T-helper 17 cell (primary cell): Measurements from ENCODE around the gene C1QC. TPM values are rescaled to one million over a fixed set of nuclear protein-coding genes. Genes with fewer than 3 reads are reported as not detected.

Experiments used
- ATAC-seq: fragments of 150-1000 bp; cut with Tn5 transposase; 2 replicates; pipeline ENCODE4 v1.10.0; 2021; ENCODE audit warnings: mild to moderate bottlenecking, moderate library complexity
- DNase-seq, 3 donors: peaks; one replicate each; pipeline versions ENCODE4 v3.0.0 to v3.0.0-alpha.2; 2020 to 2021
- H3K9me3 ChIP-seq: one replicate; pipeline ENCODE4 v1.7.0; 2013; ENCODE audit warnings: low read length, mild to moderate bottlenecking; ENCODE audit not compliant: control insufficient read depth, poor library complexity, severe bottlenecking
- H3K27ac Mint-ChIP-seq: one replicate; pipeline ENCODE4 v1.8.0; 2022; ENCODE audit warnings: mild to moderate bottlenecking, moderate library complexity, mixed read lengths
- H3K27me3 Mint-ChIP-seq: one replicate; pipeline ENCODE4 v1.8.0; 2022; ENCODE audit warnings: mixed read lengths
- H3K36me3 Mint-ChIP-seq: one replicate; pipeline ENCODE4 v1.8.0; 2022; ENCODE audit warnings: low read depth, mixed read lengths
- H3K4me1 Mint-ChIP-seq: one replicate; pipeline ENCODE4 v1.8.0; 2022; ENCODE audit warnings: mild to moderate bottlenecking, mixed read lengths
- H3K4me3 Mint-ChIP-seq: one replicate; pipeline ENCODE4 v1.8.0; 2022; ENCODE audit warnings: mild to moderate bottlenecking, moderate library complexity, mixed read lengths
- total RNA-seq, 4 donors: library from RNA in 2 of 4; stranded (reverse) in 2 of 4; gene quantifications; one replicate each; pipeline ENCODE4 v1.2.3 and lab custom pipeline; 2022 to 2026

Gene C1QC
- total RNA-seq (not detected), total RNA-seq (lab: John Stamatoyannopoulos, UW) (0 reads per million in 2 donors)

DNA sequence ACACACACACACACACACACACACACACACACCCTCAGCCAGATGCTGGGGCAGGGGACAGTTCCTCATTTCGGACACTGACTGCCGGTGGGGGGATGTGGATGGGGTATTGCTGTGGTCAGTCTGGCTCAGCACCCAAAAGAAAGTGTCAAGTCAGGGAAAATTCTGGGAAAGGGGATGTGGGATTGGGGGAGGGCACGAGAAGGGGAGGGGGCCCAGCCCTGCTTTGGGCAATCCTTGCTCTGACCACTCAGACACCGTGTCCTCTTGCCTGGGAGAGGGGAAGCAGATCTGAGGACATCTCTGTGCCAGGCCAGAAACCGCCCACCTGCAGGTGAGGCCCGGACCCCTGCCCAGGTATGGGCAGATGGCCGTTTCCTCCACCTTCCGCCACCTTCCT is at the start of gene C1QC:
Gene C1QC (plus strand): TSS at position 253 of the 400 bp plus-strand sequence. CDS start 391 bp downstream, outside the sequence.
- H3K9me3 ChIP-seq, result no peaks in the 10 kb centered on the region
- Mint-ChIP-seq H3K4me3 (no peak within 1 kb of the TSS), H3K27ac (no peak within 1 kb of the TSS), H3K4me1 (peaks cover 3% of the 10 kb centered on the region), H3K27me3 (peaks cover 48% of the 10 kb centered on the region), H3K36me3 (peaks cover 2% of the 10 kb centered on the region)
- DNase-seq (no peak), ATAC-seq (no peak)

GRCh38 chr1:22594396-22594795 is 49.0 kb upstream of the C1QC start:
- ATAC-seq, result no peak
- H3K27me3 Mint-ChIP-seq, result peaks cover 51% of the 10 kb centered on the region
- no peak overlapping the region for H3K27ac Mint-ChIP-seq
- H3K4me3 Mint-ChIP-seq, result no peak overlapping the region
- no peak for DNase-seq
- H3K9me3 ChIP-seq, result no peaks in the 10 kb centered on the region
- peaks cover 6% of the 10 kb centered on the region for H3K4me1 Mint-ChIP-seq
- H3K36me3 Mint-ChIP-seq, result no peaks in the 10 kb centered on the region

GRCh38 chr1:22595108-22595507 is 48.3 kb upstream of the C1QC start:
- Mint-ChIP-seq H3K4me1 (peaks cover 6% of the 10 kb centered on the region), H3K36me3 (no peaks in the 10 kb centered on the region), H3K4me3 (no peak overlapping the region), H3K27me3 (peaks cover 46% of the 10 kb centered on the region), H3K27ac (no peak overlapping the region)
- DNase-seq, result no peak
- no peaks in the 10 kb centered on the region for H3K9me3 ChIP-seq
- ATAC-seq, result no peak

GRCh38 chr1:22597301-22597965 is 46.0 kb upstream of the C1QC start:
- Mint-ChIP-seq H3K27me3 (peaks cover 24% of the 10 kb centered on the region), H3K27ac (no peak overlapping the region), H3K36me3 (no peaks in the 10 kb centered on the region), H3K4me1 (peaks cover 2% of the 10 kb centered on the region), H3K4me3 (no peak overlapping the region)
- no peak for DNase-seq
- ATAC-seq, result no peak
- H3K9me3 ChIP-seq, result no peaks in the 10 kb centered on the region

- Mint-ChIP-seq H3K4me3 (no peak overlapping the region), H3K4me1 (peaks cover 2% of the 10 kb centered on the region), H3K27me3 (peaks cover 23% of the 10 kb centered on the region), H3K36me3 (no peaks in the 10 kb centered on the region), H3K27ac (no peak overlapping the region)
- ATAC-seq, result no peak
- H3K9me3 ChIP-seq, result no peaks in the 10 kb centered on the region
- DNase-seq, result no peak
Observed at GRCh38 chr1:22597996-22598395, 45.4 kb upstream of the C1QC start.

GRCh38 chr1:22598736-22599135 is 44.7 kb upstream of the C1QC start:
- no peaks in the 10 kb centered on the region for H3K9me3 ChIP-seq
- Mint-ChIP-seq H3K27ac (no peak overlapping the region), H3K27me3 (peaks cover 29% of the 10 kb centered on the region), H3K4me1 (peaks cover 2% of the 10 kb centered on the region), H3K36me3 (no peaks in the 10 kb centered on the region), H3K4me3 (no peak overlapping the region)
- no peak for DNase-seq
- ATAC-seq, result no peak

- Mint-ChIP-seq H3K4me3 (no peak overlapping the region), H3K27ac (no peak overlapping the region), H3K36me3 (no peaks in the 10 kb centered on the region), H3K4me1 (peaks cover 2% of the 10 kb centered on the region), H3K27me3 (peaks cover 42% of the 10 kb centered on the region)
- DNase-seq, result no peak
- H3K9me3 ChIP-seq, result no peaks in the 10 kb centered on the region
- ATAC-seq, result no peak
Observed at GRCh38 chr1:22600071-22600816, 43.2 kb upstream of the C1QC start.

GRCh38 chr1:22600817-22601605 is 42.4 kb upstream of the C1QC start:
- peaks cover 42% of the 10 kb centered on the region for H3K27me3 Mint-ChIP-seq
- no peak for DNase-seq
- H3K4me1 Mint-ChIP-seq, result peaks cover 2% of the 10 kb centered on the region
- H3K9me3 ChIP-seq, result no peaks in the 10 kb centered on the region
- H3K36me3 Mint-ChIP-seq, result no peaks in the 10 kb centered on the region
- no peak overlapping the region for H3K27ac Mint-ChIP-seq
- ATAC-seq, result no peak
- no peak overlapping the region for H3K4me3 Mint-ChIP-seq

- H3K9me3 ChIP-seq, result no peaks in the 10 kb centered on the region
- H3K27ac Mint-ChIP-seq, result no peak overlapping the region
- ATAC-seq, result no peak
- DNase-seq, result no peak
- H3K4me3 Mint-ChIP-seq, result no peak overlapping the region
- no peaks in the 10 kb centered on the region for H3K36me3 Mint-ChIP-seq
- H3K27me3 Mint-ChIP-seq, result peaks cover 45% of the 10 kb centered on the region
- peaks cover 2% of the 10 kb centered on the region for H3K4me1 Mint-ChIP-seq
Observed at GRCh38 chr1:22601610-22602009, 41.8 kb upstream of the C1QC start.

DNA sequence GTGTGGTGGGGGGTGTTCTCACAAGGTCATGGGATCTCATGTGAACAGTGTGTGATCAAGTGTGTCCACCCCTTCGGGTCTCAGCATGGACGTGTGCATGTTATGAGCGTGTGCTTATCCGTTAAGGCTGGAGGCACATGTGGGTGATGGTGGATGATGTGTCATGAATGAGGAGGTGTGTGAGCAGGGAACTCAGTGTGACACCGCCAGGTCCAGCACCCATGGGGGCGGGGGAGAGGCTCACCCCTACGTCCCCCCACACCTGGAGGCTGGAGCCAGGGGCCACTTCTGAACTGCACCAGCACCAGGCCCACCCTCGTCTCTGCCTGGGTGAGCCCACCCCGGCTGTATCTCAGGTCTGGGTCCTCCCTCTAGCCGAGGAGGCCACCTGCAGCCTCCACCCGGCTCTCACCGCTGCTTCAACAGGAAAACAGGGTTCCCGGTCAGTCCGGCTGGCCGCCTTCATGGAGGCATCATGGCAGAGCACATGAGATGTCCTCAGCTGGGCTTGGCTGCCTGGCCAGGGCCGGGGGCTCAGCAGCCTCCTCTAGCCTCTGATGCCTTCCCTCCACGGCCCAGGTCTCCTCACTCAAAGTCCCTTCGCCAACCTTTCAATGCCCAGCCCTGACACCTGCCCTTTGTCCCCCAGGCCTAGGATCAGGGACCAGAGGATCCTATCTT is 41.2 kb upstream of the C1QC start:
- Mint-ChIP-seq H3K27me3 (peaks cover 39% of the 10 kb centered on the region), H3K27ac (no peak overlapping the region), H3K4me1 (no peaks in the 10 kb centered on the region), H3K4me3 (no peak overlapping the region), H3K36me3 (no peaks in the 10 kb centered on the region)
- H3K9me3 ChIP-seq, result no peaks in the 10 kb centered on the region
- DNase-seq (no peak), ATAC-seq (no peak)

GRCh38 chr1:22606161-22606560 is 37.3 kb upstream of the C1QC start:
- H3K27me3 Mint-ChIP-seq, result peaks cover 58% of the 10 kb centered on the region
- H3K36me3 Mint-ChIP-seq, result no peaks in the 10 kb centered on the region
- no peak for DNase-seq
- no peaks in the 10 kb centered on the region for H3K9me3 ChIP-seq
- no peak overlapping the region for H3K27ac Mint-ChIP-seq
- H3K4me3 Mint-ChIP-seq, result no peak overlapping the region
- H3K4me1 Mint-ChIP-seq, result no peaks in the 10 kb centered on the region
- ATAC-seq, result no peak

DNA sequence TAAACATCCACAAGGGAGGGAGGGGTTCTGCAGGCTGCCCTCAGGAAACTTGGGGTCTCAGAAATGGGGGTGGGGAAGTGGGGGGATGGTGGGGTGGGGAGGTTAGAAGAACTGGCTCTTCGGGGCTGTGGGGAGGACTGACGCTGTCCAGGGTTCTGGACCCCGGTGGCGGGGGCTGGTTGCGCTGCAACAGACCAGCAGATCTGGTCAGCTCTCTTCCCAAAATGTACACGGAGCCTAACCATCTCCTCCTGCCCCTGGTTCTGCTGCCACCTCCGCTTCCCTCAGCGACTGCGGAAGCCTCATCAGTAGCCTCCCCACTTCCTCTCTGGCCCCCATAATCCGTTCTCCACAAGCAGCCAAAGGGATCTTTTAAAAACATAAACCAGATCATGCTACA is 36.3 kb upstream of the C1QC start:
- no peaks in the 10 kb centered on the region for H3K9me3 ChIP-seq
- H3K4me3 Mint-ChIP-seq, result no peak overlapping the region
- DNase-seq, result no peak
- no peak for ATAC-seq
- peaks cover 58% of the 10 kb centered on the region for H3K27me3 Mint-ChIP-seq
- no peaks in the 10 kb centered on the region for H3K36me3 Mint-ChIP-seq
- no peak overlapping the region for H3K27ac Mint-ChIP-seq
- H3K4me1 Mint-ChIP-seq, result no peaks in the 10 kb centered on the region

DNA sequence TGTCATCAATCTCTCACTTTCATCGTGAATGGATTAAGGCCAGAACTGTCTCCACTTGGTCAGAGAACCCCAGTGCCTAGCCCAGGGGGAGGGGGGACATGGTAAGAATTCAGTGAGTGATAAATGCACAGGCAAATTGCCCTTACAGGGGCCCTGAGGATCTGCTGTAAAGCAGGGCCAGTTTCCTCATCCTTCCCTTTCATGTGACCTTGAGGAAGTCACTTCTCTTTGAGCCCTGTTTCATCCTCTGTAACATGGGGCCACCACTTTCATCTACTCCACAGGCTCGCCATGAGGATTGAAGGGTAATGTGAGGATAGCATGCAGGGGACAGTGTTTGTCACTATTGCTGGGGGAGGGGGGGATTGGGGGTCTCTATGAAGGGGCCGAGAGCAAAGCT is 35.1 kb upstream of the C1QC start:
- peaks cover 63% of the 10 kb centered on the region for H3K27me3 Mint-ChIP-seq

More for the DNA sequence above, 35.1 kb upstream of the C1QC start:
- Mint-ChIP-seq H3K27ac (no peak overlapping the region), H3K36me3 (no peaks in the 10 kb centered on the region), H3K4me3 (no peak overlapping the region), H3K4me1 (no peaks in the 10 kb centered on the region)
- ATAC-seq (no peak), DNase-seq (no peak)
- no peaks in the 10 kb centered on the region for H3K9me3 ChIP-seq
